Loucy (cell line): ENCODE results near the gene NFIX.

Source experiments
- H2AFZ ChIP-seq: fragments of 200-600 bp; sonication (generic); 2 replicates; pipeline ENCODE4 v1.6.0; 2016; ENCODE audit warnings: antibody characterized with exemption, mild to moderate bottlenecking, low read length, moderate library complexity
- H3F3A ChIP-seq: fragments of 200-600 bp; 2 replicates; pipeline ENCODE4 v1.6.0; 2016; ENCODE audit warnings: antibody characterized with exemption, low read depth, mild to moderate bottlenecking
- H3K27me3 ChIP-seq: fragments of 200-600 bp; sonication (generic); 2 replicates; pipeline ENCODE4 v1.6.1; 2014; ENCODE audit warnings: low read length, mild to moderate bottlenecking; ENCODE audit not compliant: insufficient read depth, poor library complexity, severe bottlenecking
- H3K36me3 ChIP-seq: fragments of 200-600 bp; sonication (generic); 2 replicates; pipeline ENCODE4 v1.6.1; 2016; ENCODE audit warnings: low read length; ENCODE audit not compliant: insufficient read depth
- H3K4me1 ChIP-seq: fragments of 200-600 bp; sonication (generic); 2 replicates; pipeline ENCODE4 v1.5.1; 2014; ENCODE audit warnings: low read length, mild to moderate bottlenecking; ENCODE audit not compliant: insufficient read depth, poor library complexity, severe bottlenecking
- H3K4me2 ChIP-seq: fragments of 200-600 bp; sonication (generic); 2 replicates; pipeline ENCODE4 v1.6.0; 2014; ENCODE audit warnings: antibody characterized with exemption, low read length, low read depth, mild to moderate bottlenecking; ENCODE audit not compliant: poor library complexity, severe bottlenecking
- H3K4me3 ChIP-seq: fragments of 200-600 bp; sonication (generic); 2 replicates; pipeline ENCODE4 v1.5.1; 2014; ENCODE audit warnings: low read length, mild to moderate bottlenecking, mixed read lengths; ENCODE audit not compliant: poor library complexity, severe bottlenecking
- H3K79me2 ChIP-seq: fragments of 200-600 bp; sonication (generic); 2 replicates; pipeline ENCODE4 v1.6.1; 2014; ENCODE audit warnings: low read length; ENCODE audit not compliant: insufficient read depth
- H3K9ac ChIP-seq: fragments of 200-600 bp; sonication (generic); 2 replicates; pipeline ENCODE4 v1.6.0; 2014; ENCODE audit warnings: mild to moderate bottlenecking, low read depth, low read length, moderate library complexity; ENCODE audit not compliant: poor library complexity, severe bottlenecking
- H3K9me2 ChIP-seq: fragments of 200-600 bp; sonication (generic); replicated peaks from 2 replicates; pipeline ENCODE4 v1.6.1; 2016; ENCODE audit warnings: low read depth, low read length, mixed read lengths
- H3K9me3 ChIP-seq: fragments of 200-600 bp; sonication (generic); 2 replicates; pipeline ENCODE4 v1.6.1; 2014; ENCODE audit warnings: mild to moderate bottlenecking, antibody characterized with exemption, low read length, low read depth; ENCODE audit not compliant: insufficient read depth
- H4K20me1 ChIP-seq: fragments of 200-600 bp; sonication (generic); 2 replicates; pipeline ENCODE4 v1.6.0; 2014; ENCODE audit warnings: antibody characterized with exemption, low read length, mild to moderate bottlenecking; ENCODE audit not compliant: insufficient read depth, poor library complexity, severe bottlenecking
- EZH2phosphoT487 ChIP-seq: fragments of 200-600 bp; IDR thresholded peaks from 2 replicates; pipeline ENCODE4 v1.6.1; 2018; ENCODE audit warnings: antibody characterized with exemption, mild to moderate bottlenecking, moderate library complexity, borderline replicate concordance
- TF ChIP-seq, protein P1 (sequence below): fragments of 200-600 bp; sonication (generic); conservative IDR thresholded peaks from 2 replicates; pipeline ENCODE4 v1.5.1; 2014; ENCODE audit warnings: mild to moderate bottlenecking, antibody characterized with exemption, low read length

NFIX gene

DNA sequence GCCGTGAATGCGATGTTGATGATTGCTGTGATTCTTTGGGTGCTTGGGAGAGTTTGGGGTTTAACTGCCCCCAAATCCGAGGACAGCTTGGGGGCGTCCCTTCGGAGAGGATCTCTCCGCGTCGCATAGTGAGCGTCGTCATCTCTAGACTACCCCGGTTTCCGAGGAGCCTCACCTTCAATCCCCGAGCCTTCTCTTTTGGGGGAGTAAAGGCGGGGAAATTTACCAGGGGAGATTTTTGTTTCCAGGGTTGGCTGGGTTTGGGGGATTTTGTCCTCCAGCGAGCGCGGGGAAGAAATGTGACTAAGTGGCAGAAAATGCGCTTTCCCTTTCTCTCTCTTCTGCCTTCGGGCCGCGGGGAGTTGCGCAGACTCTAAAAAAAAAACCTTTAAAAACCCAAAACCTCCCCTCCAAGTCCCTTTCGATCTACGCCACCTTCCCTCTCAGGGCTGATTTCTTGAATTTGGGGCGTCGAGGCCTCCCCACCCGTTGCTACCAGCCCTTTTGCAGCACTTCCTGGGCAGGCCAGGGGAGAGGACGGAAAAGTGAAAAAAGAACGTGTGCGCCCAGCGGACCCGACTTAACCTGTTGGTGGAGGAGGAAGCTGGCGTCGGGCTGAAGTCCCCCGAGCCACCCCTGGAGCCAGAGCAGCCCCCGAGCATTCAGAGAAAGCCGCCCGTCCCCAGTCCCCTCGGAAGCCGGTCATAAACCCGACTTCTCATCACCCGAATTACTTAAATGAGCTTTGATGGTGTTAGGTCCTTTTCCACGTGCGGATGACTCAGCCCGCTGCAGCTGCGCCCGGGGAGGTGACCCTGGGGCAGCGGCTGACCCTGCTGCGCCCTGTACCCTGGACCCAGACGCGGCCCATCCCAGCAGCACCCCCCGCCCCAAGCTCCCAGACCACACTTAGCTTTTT is 17.7 kb downstream of the NFIX start:
- peaks cover 18% of the 10 kb centered on the region for H3K4me1 ChIP-seq
- peaks cover 8% of the 10 kb centered on the region for H3K27me3 ChIP-seq
- peak overlapping the region; percentile 71 for H3K4me3 ChIP-seq

DNA sequence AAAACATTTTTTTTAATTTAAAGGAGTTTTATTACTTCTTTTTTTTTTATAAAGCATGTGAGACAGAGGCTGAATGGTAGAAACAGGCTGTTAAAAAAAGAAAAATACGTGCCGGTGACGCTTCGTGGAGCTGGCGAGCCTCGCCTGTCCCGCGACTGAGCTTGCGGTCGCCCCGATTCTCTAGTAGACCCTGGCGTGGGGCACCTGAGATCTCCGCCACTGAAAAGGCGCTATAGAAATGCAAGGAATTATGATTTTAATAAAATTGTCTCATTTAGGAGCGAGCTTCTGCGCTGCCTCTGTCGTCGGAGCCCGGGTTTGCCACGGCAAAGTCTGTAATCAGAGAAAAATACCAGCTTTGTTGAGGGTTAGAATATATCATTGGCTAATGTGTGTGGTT is 18.4 kb downstream of the NFIX start:
- no peak for TF ChIP-seq EZH2phosphoT487
- TF ChIP-seq, protein P1, sequence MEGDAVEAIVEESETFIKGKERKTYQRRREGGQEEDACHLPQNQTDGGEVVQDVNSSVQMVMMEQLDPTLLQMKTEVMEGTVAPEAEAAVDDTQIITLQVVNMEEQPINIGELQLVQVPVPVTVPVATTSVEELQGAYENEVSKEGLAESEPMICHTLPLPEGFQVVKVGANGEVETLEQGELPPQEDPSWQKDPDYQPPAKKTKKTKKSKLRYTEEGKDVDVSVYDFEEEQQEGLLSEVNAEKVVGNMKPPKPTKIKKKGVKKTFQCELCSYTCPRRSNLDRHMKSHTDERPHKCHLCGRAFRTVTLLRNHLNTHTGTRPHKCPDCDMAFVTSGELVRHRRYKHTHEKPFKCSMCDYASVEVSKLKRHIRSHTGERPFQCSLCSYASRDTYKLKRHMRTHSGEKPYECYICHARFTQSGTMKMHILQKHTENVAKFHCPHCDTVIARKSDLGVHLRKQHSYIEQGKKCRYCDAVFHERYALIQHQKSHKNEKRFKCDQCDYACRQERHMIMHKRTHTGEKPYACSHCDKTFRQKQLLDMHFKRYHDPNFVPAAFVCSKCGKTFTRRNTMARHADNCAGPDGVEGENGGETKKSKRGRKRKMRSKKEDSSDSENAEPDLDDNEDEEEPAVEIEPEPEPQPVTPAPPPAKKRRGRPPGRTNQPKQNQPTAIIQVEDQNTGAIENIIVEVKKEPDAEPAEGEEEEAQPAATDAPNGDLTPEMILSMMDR = no peak
- no peaks in the 10 kb centered on the region for H3K9me3 ChIP-seq
- peaks cover 18% of the 10 kb centered on the region for H3K4me1 ChIP-seq
- H2AFZ ChIP-seq = peak overlapping the region; percentile 74
- H3K4me3 ChIP-seq = peak overlapping the region; percentile 71
- no peaks in the 10 kb centered on the region for H3K79me2 ChIP-seq
- H3K9ac ChIP-seq = peak overlapping the region; percentile 62
- no peaks in the 10 kb centered on the region for H3K36me3 ChIP-seq
- no peaks in the 10 kb centered on the region for H4K20me1 ChIP-seq
- H3K27me3 ChIP-seq = peaks cover 8% of the 10 kb centered on the region
- H3F3A ChIP-seq = no peaks in the 10 kb centered on the region
- no peaks in the 10 kb centered on the region for H3K9me2 ChIP-seq
- peak overlapping the region; percentile 89 for H3K4me2 ChIP-seq

More for the DNA sequence above, 17.7 kb downstream of the NFIX start:
- Histone ChIP-seq H2AFZ (peak overlapping the region; percentile 72), H3K4me2 (peak overlapping the region; percentile 89), H3K36me3 (no peaks in the 10 kb centered on the region), H3K79me2 (no peaks in the 10 kb centered on the region), H3K9ac (peak overlapping the region; percentile 62), H3K9me3 (no peaks in the 10 kb centered on the region), H3K9me2 (no peaks in the 10 kb centered on the region), H4K20me1 (no peaks in the 10 kb centered on the region), H3F3A (no peaks in the 10 kb centered on the region)
- TF ChIP-seq EZH2phosphoT487 = no peak
- TF ChIP-seq, protein P1 = no peak

DNA sequence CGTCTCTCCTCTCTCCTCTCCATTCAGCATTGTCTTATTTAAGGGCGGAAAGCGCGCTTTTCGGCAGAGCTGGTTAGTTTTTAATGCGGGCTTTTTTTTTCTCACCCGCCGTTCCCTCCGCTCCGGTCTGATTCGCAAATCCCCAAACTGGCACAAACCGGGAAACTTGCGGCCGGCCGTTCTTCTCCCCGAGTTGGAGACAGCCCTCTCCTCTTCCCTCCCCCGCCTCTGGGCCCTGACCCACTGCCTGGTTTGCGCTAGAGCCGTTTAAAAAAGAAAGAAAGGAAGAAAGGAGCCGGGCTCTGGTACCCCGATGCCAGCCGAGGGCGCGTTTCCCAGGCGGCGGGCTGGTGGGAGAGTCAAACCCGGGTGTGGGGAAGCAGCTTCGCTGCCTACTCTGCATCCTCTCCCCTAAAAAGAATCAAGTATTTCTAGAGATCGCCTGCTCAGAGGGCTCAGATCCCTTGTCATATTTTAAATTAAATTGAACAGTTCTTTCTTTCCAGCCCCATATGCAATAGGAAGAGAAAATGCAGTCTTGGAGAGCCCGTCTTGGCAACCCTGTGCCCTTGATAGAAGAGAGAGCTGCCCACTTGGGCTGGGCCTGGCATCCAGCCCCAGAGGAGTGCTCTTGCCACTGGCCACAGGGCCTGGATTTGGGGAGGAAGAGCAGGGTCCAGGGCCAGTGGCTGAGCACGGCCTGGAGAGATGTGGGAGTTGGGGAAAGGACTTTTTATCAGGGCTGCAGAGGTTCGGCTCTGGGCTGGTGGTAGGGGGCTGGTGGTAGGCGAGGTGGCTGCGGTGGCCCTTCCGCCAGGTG is 19.0 kb downstream of the NFIX start:
- Histone ChIP-seq H3K4me1 (peaks cover 18% of the 10 kb centered on the region), H3K9me3 (no peaks in the 10 kb centered on the region), H2AFZ (peak overlapping the region; percentile 74), H3K4me2 (peak overlapping the region; percentile 89), H3K9ac (peak overlapping the region; percentile 62), H3K79me2 (no peaks in the 10 kb centered on the region), H3K27me3 (peaks cover 8% of the 10 kb centered on the region), H3K36me3 (no peaks in the 10 kb centered on the region), H3K4me3 (peak overlapping the region; percentile 71), H4K20me1 (no peaks in the 10 kb centered on the region), H3F3A (no peaks in the 10 kb centered on the region), H3K9me2 (no peaks in the 10 kb centered on the region)
- TF ChIP-seq, protein P1 = no peak
- TF ChIP-seq EZH2phosphoT487 = no peak
